A549 treated with Hydrocortisone at 1 μM for 4 hours (cell line): ENCODE measurements around the gene CACNA2D4. TPM values are rescaled to one million over a fixed set of nuclear protein-coding genes. Genes with fewer than 3 reads are reported as not detected.

Source experiments
- total RNA-seq: library from RNA; stranded (reverse); fragments of 200-300 nt; extraction: Qiagen RNA extraction; gene quantifications from 5 replicates; pipeline ENCODE4 v1.2.3, GENCODE V29; 2022

Gene CACNA2D4
- total RNA-seq, result not detected in 5 replicates

GRCh38 chr12:1918081-1918883 is at the start of gene CACNA2D4:
Gene CACNA2D4, minus strand, starts transcription at chr12:1918652. Its CDS starts 179 bp downstream, at chr12:1918473.

GRCh38 chr12:1820191-1820895 is 98.1 kb downstream of the CACNA2D4 start, which contains the start of gene LRTM2:
Gene LRTM2, plus strand, starts transcription at chr12:1820565. Its CDS starts 7,584 bp downstream, at chr12:1828149.

Other genes with a start within 250 kb of the CACNA2D4 start
- 55.6 to 71.8 TPM (median 58.6 TPM) in 5 replicates for gene ADIPOR2, start 227.6 kb downstream of the CACNA2D4 start, total RNA-seq
- 0.07 to 0.15 TPM in 2 of 5 replicates, not detected in the others for gene LRTM2, start 98.1 kb downstream of the CACNA2D4 start, total RNA-seq
- gene DCP1B, start 85.8 kb upstream of the CACNA2D4 start, total RNA-seq, result 7.1 to 8.9 TPM (median 7.6 TPM) in 5 replicates
- gene CACNA1C, start 134.3 kb upstream of the CACNA2D4 start, total RNA-seq, result 0.05 to 0.20 TPM (median 0.06 TPM) in 4 of 5 replicates, not detected in the other